NCI-H510A treated with DMSO at 0.1 percent for 48 hours (cell line): ENCODE measurements around the gene LGR4.

Experiments used
- DNase-seq: peaks from one replicate; lab custom pipeline; 2025; lab: John Stamatoyannopoulos, UW

The LGR4 gene

DNA sequence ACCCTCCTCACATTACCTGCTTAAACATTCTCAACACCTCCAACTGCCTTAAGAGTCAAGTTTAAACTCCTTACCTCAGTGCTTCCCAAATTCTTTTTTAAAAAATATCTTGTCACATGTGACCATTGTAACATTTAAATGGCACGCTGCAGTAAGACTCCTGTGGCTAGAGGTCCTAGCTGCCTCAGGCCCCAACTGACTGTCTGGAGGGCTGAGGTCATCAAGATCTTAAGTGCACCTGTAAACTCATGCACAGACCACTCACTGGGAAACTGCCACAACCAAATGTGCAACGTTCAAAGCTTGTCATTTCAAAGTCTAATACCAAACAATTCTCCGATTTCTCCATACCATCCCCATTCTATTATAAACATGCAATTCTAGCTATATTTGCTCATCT lies 93.1 kb downstream of the LGR4 start:
- DNase-seq: no peak

DNA sequence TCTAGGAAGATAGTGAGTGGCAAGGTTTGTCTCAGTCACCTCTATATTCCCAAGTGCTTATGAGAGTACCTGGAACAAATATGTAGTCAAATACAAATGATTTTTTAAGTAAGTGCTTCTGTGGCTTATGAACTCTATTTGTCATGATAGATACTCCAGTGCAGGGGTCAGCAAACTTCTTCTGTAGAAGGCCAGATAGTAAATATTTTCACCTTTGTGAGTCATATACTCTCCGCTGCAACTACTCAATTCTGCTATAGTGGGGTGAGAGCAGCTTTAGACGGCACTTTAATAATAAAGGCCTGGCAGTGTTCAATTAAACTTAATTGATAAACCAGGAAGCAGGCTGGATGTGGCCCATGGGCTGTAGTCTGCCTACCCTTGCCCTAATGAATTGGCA lies 97.2 kb downstream of the LGR4 start:
- DNase-seq: no peak

DNA sequence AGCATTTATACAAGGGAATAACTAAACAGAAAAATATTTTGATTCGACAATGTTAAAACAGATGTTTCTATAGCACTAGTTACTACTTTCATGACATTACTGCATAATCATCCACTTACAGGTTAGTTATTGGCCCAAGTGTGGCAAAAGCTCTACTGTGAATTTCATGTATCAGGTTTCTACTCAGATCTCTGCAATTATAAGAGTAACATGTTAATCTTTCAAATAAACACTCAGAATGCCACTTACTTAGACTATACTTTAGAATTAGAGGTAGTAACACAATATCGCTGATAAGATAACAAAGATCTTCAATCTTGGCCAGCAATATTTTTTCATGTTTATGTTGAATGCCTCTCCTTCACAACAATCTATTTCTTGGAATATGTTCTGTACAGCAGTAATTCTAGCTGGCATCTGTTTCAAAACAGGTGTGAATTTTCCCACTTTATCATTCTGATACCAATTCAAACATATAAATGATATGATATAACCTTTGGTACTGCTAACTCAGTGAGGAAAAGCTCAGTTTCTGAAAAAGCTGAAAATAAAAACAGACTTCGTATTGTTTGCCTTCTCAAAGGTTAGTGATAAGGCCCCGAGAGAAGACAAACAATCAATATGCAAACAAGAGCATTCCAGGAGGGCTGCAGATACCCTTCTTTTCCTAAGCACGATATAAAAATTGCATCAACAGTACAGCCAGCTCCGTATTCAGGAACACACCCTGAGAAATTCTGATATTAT lies 98.6 kb downstream of the LGR4 start:
- no peak for DNase-seq

DNA sequence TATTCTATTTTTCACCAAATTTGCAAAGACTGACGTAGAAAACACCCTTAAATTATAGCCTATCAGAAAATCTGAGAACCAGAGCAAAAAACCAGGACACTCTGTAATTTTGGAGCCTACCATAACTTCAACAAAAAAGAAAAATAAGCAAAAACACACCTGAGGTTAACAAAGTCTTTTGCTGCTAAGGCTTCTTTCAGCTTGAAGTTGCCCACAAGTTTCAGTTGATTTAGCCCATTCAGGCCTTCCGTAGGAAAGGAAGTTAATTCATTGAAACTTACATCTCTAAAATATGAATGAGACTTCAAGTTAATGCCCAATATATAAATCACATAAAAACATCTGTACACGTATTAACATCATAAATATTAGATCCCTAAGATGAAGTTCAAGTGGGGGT lies 99.2 kb downstream of the LGR4 start:
- DNase-seq: no peak

DNA sequence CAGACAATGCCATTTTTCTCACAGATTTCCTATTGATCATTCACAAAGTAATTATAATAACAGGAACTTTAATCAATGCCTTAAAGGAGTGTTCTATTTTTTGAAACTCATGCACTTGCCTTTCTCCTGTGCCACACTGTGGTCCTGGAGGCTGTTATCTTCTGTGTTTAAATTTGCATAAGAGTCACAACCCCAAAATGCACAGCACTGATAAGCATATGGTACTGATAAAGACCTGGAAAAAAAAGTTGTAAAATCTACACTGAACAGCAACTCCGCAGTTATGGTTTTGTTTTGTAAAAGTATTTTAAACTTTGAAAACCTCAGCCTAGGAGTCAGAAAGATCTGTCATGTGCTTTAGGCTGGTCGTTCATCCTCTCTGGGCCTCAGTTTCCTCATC lies 100.4 kb downstream of the LGR4 start:
- DNase-seq: no peak

DNA sequence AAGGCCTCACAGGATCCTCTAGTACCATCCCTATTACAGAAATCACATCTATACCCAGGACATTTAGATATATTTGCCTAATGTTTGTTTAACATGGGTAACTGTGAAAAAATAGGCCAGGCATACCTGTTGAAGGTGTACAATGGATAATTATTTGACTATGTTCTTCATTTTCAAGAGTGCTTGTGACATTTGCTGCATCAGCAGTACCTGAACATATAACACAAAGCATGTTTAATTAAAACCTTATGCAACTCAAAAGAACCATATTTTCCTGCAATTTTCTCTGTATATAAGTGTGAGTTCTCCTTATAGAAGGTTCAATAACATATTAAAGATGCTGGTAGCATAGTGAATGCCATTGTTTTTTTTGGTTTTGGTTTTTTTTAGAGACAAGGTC lies 101.1 kb downstream of the LGR4 start:
- peak; percentile 5 for DNase-seq

DNA sequence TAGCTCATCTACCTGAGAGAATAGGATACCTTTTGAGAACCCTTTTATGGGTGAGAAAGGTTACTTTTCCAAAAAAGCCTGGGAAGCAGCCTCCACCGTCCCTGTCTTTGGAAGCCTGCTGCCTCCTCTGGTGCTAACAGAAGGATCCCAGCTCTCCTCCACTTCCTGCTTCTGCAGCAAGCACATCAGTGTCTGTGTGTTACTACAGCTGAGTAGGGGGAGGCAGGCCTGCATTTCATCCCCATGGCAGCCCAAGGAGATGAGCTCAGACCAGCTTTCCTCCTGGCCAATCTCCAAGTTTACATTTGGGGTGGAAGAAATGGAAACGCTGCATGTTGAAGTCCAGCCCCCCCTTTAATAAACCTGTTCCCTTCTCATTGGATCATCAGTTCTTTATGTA lies 102.2 kb downstream of the LGR4 start:
- peak; percentile 5 for DNase-seq

DNA sequence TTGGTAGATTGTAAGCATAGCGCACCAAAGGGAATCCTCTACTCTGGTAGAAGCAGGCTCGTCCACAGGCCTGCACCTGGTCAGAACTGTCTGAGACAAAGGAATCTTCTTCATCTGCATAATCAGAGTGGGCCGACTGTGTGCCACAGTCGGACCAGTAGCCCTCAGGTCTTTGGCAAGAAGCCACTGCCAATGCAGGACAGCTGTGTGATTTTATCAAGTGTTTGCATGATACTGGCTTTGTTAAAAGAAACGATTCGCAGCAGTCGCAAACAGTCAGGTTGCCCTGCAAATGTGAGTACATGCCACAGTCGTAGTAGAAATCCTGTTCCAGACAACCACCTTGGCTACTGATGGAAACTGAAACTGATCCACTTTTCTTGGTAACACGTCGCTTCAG lies 104.7 kb downstream of the LGR4 start:
- peak; percentile 48 for DNase-seq

DNA sequence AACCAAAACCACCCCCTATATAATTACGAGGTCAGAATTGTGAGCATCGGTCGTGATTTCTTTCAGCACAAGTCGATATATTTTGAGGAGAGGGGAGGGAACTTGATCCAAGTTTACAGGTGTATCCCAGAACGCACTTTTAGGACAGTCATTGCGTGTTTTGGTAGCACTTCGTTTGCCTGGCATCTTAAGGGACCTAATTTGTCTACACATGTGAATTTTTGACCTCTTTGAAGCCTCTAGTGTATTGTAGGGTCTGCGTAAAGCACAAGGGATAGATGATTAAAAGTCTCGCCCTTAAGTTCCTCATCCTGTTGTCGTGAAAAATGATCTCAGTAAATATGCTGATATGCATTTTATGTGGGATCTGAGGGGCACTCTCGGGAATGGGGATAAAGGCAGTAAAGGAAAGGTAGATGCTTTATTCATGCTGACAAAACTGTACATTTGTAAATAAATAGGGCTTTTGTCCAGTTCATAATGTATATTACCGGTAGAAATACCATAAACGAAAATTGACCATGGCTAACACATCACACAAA lies 108.9 kb downstream of the LGR4 start:
- no peak for DNase-seq

DNA sequence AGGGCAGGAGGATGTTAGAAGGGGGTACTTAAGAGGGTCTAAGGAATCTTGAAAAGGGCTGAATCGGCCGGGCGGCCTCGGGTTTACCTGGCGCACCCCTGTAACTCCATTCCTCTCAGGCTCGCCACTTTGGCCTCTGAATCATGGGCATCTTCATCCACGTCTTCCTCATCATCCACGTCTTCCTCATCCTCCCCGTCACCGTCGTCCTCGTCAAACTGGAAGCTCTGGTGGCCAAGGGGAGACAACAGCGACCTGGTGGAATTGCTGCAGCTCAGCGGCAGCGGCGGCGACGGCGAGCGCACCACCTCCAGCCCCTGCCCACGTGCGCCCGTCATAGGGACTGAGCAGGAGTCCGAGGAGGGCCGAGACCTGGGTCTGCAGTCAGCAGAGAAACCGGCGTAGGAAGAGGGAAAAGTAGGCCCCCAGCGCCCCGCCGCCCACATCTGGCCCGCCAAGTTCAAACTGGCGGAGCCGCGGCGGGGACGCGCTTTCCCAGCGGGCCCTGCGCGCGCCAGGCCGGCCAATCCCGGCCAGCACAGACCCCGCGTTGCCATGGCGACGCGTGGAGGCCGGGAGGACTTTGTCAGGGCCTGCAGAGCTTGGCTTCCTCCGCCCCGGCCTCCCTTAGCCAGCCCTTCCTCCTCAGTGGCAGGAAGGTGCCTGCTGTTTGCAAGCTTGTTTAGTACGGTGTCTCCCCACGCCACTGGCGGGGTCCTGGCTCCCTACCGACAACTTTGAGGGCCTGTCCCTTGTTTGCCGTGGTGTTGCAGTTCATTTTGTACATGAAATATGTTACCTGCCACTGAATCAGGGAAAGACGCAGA lies 109.6 kb downstream of the LGR4 start, which contains the start of gene CCDC34:
Gene CCDC34, minus strand, starts transcription at position 467 of the 827 bp plus-strand sequence. Its CDS starts 21 bp downstream, at position 446.
- peak; percentile 57 for DNase-seq

DNA sequence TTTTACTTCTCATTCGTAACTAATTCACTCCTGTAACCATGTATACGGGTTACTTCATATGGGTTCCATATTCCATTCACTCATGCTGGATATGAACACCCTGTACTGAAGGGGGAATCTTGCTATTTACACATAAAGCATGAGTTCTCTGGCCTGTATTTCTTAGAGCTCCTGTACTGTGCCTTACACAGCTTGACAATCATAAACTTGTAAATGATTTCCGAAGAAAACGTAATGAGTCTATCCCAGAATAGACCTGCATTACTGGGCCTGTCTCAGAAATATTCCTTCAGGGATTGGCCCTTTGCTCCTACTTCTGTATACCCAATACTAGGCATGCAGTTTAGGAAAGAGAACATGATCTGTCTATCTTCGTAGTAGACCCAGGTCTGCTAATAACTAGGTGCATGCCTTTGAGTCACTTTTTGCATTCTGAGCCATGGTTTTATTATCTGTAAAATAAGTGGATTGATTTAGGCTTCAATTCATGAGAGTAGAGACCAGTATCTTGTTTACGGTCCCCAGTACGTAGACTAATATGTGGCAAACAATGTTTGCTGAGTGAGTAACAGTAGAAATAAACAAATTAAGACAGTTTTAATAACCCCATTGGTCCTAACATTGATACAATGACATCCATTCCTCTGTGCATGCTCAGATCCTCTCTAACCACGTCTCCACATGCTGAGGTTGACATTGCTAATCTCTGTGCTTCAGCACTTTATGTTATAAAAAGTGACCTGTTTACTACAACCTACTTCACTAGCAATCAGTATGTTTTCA lies 110.8 kb downstream of the LGR4 start:
- no peak for DNase-seq

DNA sequence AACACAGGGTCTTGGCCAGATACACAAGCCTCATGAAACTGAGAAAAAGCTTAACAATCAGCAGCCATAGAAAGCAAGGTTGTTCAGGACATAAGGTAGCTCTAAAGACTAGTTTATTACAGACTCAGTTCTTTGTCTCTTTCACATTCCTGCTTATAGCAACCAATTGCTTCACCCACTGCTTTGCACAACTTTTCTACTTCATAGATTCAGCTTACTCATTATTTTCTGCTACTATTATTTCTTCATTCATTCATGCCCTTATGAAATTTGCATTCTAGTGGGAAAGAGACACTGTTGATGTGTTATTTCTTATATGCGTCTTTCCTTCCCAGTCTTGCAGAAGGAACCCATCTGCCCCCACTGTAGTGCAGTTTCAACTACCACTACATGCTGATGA lies 114.3 kb downstream of the LGR4 start:
- no peak for DNase-seq

DNA sequence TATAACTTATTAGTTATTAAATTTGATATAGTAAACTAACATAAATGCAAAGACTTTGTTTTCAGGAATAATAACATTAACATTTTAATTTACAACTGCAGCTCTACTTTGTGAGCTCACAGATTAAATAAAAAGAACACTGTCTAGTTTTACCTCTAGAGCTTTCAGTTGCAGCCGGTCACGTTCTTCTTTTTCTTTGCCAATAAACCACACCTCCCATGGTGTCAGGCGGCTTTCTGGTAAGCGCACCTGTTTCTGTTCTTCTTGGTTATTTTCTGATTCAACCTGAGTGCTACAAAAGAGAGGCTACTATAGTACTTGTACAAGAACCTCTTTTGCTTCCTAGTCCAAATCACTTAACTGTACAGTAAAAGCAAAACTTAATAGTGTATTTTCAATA lies 115.3 kb downstream of the LGR4 start:
- DNase-seq: peak; percentile 43

DNA sequence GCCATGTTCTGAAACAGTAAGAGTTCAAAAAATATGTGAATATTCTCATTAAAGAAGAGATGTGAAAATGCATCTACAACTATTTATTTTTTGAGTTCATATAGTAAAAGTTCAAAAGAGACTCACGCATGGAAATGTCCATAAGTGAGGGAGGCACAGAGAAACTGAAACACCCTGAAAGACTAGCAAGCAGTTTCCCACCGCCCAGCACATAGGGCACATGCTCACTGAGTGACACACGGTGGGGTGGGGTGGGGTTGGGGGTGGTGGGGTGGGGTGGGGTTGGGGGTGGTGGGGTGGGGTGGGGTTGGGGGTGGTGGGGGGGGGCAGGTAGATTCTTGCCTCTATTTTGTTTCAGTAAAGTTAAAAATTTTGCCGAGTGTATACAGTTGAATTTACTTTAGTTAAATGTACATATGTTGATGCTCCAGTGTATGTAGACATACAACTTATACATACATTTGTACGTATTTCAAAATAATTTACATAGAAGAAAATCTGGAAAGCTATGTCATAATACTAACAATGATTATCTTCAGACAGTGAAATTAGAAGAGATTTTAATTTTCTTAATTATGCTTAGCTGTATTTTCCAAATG lies 115.9 kb downstream of the LGR4 start:
- DNase-seq: no peak

DNA sequence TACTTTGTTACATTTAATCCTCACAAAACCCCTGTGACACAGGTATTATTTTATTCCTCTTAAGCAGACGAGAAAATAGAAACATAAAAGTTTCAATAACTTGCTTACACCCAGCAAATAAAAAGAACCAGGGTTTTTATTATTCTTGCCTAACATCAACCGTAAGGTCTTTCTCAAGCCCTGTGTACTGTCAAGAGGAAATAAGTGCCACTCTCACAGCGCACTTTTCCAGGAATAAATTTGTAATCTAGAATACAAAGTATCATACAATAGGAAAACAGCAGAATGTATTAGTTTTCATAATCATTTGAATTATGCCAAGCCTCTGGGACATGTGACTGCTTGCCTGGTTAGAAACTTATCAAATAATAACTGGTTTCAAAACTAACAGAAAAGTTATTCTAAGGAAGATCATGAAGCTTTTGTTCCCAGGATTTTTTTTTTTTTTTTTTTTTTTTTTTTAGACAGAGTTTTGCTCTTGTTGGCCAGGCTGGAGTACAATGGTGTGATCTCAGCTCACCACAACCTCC lies 117.0 kb downstream of the LGR4 start:
- no peak for DNase-seq

DNA sequence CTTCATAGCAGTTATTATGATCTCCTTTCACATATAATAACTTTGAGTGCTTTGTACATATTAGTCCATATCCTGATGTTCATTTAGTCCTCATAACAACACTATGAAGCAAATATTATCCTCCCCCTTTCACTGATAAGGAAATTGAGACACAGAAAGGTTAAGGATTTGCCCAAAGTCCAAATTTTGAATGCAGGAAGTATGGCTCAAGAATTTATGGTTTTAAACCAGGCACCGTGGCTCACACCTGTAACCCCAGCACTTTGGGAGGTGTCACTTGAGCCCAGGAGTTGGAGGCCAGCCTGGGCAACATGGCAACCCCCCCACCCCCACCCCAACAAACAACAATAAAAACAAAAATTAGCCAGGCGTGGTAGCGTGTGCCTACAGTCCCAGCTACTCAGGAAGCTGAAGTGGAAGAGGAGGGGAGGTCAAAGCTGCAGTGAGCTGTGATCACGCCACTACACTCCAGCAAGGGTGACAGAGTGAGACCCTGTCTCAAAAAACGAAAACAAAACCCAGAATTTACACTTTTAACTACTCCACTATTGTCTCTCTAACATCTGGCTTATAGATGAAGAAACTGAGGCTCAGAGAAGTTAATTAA lies 118.1 kb downstream of the LGR4 start:
- DNase-seq: no peak

DNA sequence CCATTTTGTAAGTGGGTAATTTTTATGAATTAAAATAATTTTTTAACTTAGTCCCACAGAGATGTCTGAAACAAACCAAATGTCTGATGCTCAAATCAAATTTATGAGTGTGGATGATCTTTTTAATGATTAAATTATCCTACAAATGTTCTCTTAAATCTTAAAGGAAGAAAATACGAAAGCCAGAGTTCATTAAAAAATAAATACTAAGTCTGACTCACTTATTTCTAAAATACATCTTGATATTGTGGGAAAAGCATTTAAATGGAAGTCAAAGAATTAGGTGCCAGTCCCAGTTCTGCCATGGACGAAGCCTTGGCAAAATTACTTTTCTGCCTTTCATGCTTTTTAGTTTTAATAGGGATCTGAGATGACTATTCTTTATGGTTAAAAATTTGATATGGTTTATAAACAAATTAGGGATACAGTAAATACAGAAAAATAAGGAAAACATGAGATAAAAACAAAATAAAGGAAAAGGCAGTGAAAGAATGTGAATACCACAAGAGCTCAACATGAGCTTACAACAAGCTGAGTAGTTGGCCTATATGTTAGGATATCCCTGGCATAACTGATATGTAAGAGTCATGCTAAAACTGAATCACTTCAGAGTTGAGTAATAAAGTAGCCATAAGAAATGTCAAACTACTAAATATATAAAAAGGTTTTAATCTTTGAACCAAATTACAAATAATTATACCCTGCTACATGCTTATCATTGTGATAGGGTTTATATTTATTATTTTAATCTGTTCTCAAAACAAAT lies 118.8 kb downstream of the LGR4 start:
- DNase-seq: no peak

DNA sequence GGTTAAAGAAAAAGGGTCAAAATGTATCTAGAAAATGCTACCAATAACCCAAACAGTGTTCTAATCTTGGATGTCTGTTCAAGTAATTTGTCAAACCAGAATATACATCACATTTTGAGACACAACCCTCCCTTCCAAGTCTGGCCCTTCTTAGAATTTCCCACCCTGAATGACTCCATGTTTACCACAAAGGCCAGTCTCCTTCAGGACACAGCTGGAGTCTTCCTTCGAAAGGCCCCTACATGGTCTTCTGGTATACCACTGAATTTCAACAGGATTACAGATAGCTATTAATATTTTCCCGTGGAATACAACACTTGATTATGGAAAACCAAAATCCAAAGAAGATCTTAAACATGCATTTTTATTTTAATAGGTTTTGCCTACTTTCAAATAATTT lies 119.8 kb downstream of the LGR4 start:
- DNase-seq: no peak

DNA sequence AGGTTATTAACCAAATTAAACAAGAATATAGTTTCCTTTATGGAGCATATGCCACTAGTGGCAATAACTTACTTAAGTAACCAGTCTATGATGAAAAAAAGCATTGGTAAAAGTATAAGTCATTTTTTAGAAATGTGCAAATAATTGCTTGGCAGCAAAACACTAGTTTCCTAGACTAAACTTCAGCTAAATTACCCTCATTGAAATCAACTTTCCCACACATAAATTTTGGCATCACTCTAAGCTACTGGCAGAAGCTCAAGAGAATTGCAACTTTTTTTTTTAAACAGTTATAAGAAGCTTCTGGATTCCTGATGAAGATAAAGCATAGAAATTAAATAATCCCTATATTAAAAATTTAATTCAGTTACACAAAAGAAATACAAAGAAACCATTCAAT lies 122.1 kb downstream of the LGR4 start:
- DNase-seq: no peak

DNA sequence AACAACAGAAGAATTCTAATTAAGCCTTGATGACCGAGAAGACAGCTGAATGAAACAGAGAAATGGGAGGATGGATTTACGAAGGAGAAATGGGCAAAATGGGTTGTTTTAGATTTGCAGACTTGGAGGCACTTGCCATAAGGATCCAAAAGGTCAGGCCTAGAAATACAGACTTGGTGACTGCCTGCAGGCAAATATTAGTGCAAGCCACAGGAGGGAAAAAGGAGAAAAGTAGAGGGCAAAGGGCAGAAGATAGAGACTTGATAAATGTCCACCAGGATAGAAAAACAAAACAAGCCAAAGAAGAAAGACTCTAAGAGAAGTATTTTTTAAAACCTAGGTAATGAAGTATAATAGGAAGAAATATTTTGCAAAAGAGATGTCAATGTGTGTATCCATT lies 122.7 kb downstream of the LGR4 start:
- no peak for DNase-seq
